Smooth muscle cell (in vitro differentiated cells): Measurements from ENCODE around the gene ARHGAP15. TPM values are rescaled to one million over a fixed set of nuclear protein-coding genes. Genes with fewer than 3 reads are reported as not detected.

Experiments used
- DNase-seq: peaks from one replicate; lab custom pipeline; 2025; ENCODE audit not compliant: unreplicated experiment; lab: John Stamatoyannopoulos, UW
- H2AFZ ChIP-seq: fragments of 200-600 bp; sonication (generic); 2 replicates; pipeline ENCODE4 v1.6.0; 2016; ENCODE audit warnings: antibody characterized with exemption, low read depth, mild to moderate bottlenecking
- H3F3A ChIP-seq: fragments of 200-600 bp; sonication (generic); 2 replicates; pipeline ENCODE4 v1.6.0; 2017; ENCODE audit warnings: antibody characterized with exemption, low read depth
- H3K27ac ChIP-seq: fragments of 200-600 bp; sonication (generic); 2 replicates; pipeline ENCODE4 v1.5.1; 2016; ENCODE audit warnings: low read depth, mild to moderate bottlenecking
- H3K27me3 ChIP-seq: fragments of 200-600 bp; sonication (generic); 2 replicates; pipeline ENCODE4 v1.6.1; 2016; ENCODE audit warnings: low read depth, mild to moderate bottlenecking
- H3K36me3 ChIP-seq: fragments of 200-600 bp; sonication (generic); 2 replicates; pipeline ENCODE4 v1.5.1; 2016; ENCODE audit warnings: low read depth
- H3K4me1 ChIP-seq: fragments of 200-600 bp; sonication (generic); 2 replicates; pipeline ENCODE4 v1.5.1; 2016; ENCODE audit warnings: low read depth
- H3K4me2 ChIP-seq: fragments of 200-600 bp; sonication (generic); 2 replicates; pipeline ENCODE4 v1.6.0; 2016; ENCODE audit warnings: mild to moderate bottlenecking
- H3K4me3 ChIP-seq: fragments of 200-600 bp; sonication (generic); 2 replicates; pipeline ENCODE4 v1.5.1; 2016; ENCODE audit warnings: mild to moderate bottlenecking
- H3K79me2 ChIP-seq: fragments of 200-600 bp; sonication (generic); 2 replicates; pipeline ENCODE4 v1.6.0; 2016; ENCODE audit warnings: low read depth, mild to moderate bottlenecking
- H3K9ac ChIP-seq: fragments of 200-600 bp; sonication (generic); 2 replicates; pipeline ENCODE4 v1.6.0; 2016; ENCODE audit warnings: low read depth
- H3K9me3 ChIP-seq: fragments of 200-600 bp; sonication (generic); replicated peaks from 2 replicates; pipeline ENCODE4 v1.5.1; 2016; ENCODE audit warnings: low read depth
- H4K20me1 ChIP-seq: fragments of 200-600 bp; sonication (generic); 2 replicates; pipeline ENCODE4 v1.6.0; 2016; ENCODE audit warnings: low read depth
- CTCF ChIP-seq: fragments of 200-600 bp; sonication (generic); IDR thresholded peaks from 2 replicates; pipeline ENCODE4 v1.5.1; 2017; ENCODE audit warnings: borderline replicate concordance, mild to moderate bottlenecking, antibody characterized with exemption; ENCODE audit not compliant: insufficient read depth, poor library complexity, severe bottlenecking
- WGBS: methylation state at CpG from one replicate; pipeline ENCODE4 v1.1.7; 2016; ENCODE audit warnings: low lambda C conversion rate; 5-methylcytosine and 5-hydroxymethylcytosine counted together
- polyA plus RNA-seq: library from polyadenylated mRNA; unstranded; fragments of >200 nt; fragmentation: Nextera tagmentation; extraction: Ambion mirVana; gene quantifications from 2 replicates; pipeline ENCODE4 v1.2.1, GENCODE V29; 2016
- total RNA-seq: library from RNA; depleted of rRNA; stranded (reverse); fragments of >200 nt; gene quantifications from 2 replicates; pipeline ENCODE4 v1.2.3, GENCODE V29; 2014

Gene ARHGAP15
- total and polyA plus RNA-seq, 2 experiments from 2014 or later, result not detected

DNA sequence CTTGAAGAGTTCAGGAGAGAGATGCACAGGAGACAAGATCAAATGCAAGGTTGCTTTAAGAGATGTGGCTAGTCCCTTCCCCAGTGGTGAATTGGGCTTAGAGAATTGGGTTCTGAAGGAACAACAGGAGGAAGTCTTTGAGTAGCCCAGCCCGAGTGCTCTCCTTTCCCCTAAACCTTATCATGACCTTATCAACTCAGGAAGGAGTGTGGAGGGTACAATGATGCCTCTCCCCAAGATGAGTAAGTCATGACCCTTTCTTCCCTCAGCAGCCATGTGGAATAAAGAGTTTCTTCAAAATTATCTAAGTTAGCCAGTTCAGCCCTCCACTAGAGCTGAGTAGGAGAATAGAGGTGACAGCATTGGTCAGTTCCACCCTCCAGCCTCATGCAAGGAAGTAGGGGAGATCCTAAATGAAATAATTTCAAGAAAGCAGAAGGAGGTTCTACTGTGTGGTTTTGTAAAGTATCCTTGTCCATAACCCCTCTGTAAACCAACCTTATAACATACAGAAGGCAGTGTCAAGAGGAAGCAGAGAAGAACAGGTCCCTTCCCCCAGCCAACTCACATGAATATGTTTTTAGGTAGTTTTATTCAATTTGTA is 88.4 kb downstream of the ARHGAP15 start:
- no peak for DNase-seq
- no peaks in the 10 kb centered on the region for H3F3A ChIP-seq
- no peak overlapping the region for H3K4me3 ChIP-seq
- H3K9me3 ChIP-seq, result no peaks in the 10 kb centered on the region
- no peaks in the 10 kb centered on the region for H3K4me1 ChIP-seq
- no peak overlapping the region for H3K9ac ChIP-seq
- no peak for TF ChIP-seq CTCF
- no peaks in the 10 kb centered on the region for H3K36me3 ChIP-seq
- no peaks in the 10 kb centered on the region for H3K79me2 ChIP-seq
- no peak overlapping the region for H2AFZ ChIP-seq
- peaks cover 7% of the 10 kb centered on the region for H3K27me3 ChIP-seq
- 67% methylated on average over 1 of the region's 1 CpG for WGBS
- H3K27ac ChIP-seq, result no peak overlapping the region
- no peak overlapping the region for H3K4me2 ChIP-seq
- H4K20me1 ChIP-seq, result no peaks in the 10 kb centered on the region

GRCh38 chr2:143218621-143219020 is 89.4 kb downstream of the ARHGAP15 start:
- no peak overlapping the region for H3K9ac ChIP-seq
- H3K4me3 ChIP-seq, result no peak overlapping the region
- no peak for TF ChIP-seq CTCF
- H2AFZ ChIP-seq, result no peak overlapping the region
- no peak for DNase-seq
- no peaks in the 10 kb centered on the region for H3K79me2 ChIP-seq
- H3K27ac ChIP-seq, result no peak overlapping the region
- peaks cover 7% of the 10 kb centered on the region for H3K27me3 ChIP-seq
- no peak overlapping the region for H3K4me2 ChIP-seq
- H3K4me1 ChIP-seq, result no peaks in the 10 kb centered on the region
- 92% methylated on average over 6 of the region's 6 CpGs for WGBS
- H3F3A ChIP-seq, result no peaks in the 10 kb centered on the region
- H3K36me3 ChIP-seq, result no peaks in the 10 kb centered on the region
- H4K20me1 ChIP-seq, result no peaks in the 10 kb centered on the region
- H3K9me3 ChIP-seq, result no peaks in the 10 kb centered on the region

- H3K27ac ChIP-seq, result no peak overlapping the region
- no peaks in the 10 kb centered on the region for H3K4me1 ChIP-seq
- no peak overlapping the region for H3K9ac ChIP-seq
- no peaks in the 10 kb centered on the region for H3K9me3 ChIP-seq
- no peaks in the 10 kb centered on the region for H3F3A ChIP-seq
- TF ChIP-seq CTCF, result no peak
- H3K79me2 ChIP-seq, result no peaks in the 10 kb centered on the region
- no peak overlapping the region for H3K4me3 ChIP-seq
- DNase-seq, result no peak
- H3K4me2 ChIP-seq, result no peak overlapping the region
- 90% methylated on average over 3 of the region's 3 CpGs for WGBS
- H4K20me1 ChIP-seq, result no peaks in the 10 kb centered on the region
- H3K27me3 ChIP-seq, result peaks cover 2% of the 10 kb centered on the region
- no peak overlapping the region for H2AFZ ChIP-seq
- H3K36me3 ChIP-seq, result no peaks in the 10 kb centered on the region
Observed at GRCh38 chr2:143219266-143219665, 90.0 kb downstream of the ARHGAP15 start.

- no peaks in the 10 kb centered on the region for H3K36me3 ChIP-seq
- H3F3A ChIP-seq, result no peaks in the 10 kb centered on the region
- no peak for DNase-seq
- no peaks in the 10 kb centered on the region for H4K20me1 ChIP-seq
- whole genome bisulfite sequencing, result 100% methylated on average over 1 of the region's 1 CpG
- no peak for TF ChIP-seq CTCF
- no peak overlapping the region for H2AFZ ChIP-seq
- H3K9ac ChIP-seq, result no peak overlapping the region
- no peak overlapping the region for H3K4me3 ChIP-seq
- no peak overlapping the region for H3K4me2 ChIP-seq
- peaks cover 10% of the 10 kb centered on the region for H3K27me3 ChIP-seq
- no peak overlapping the region for H3K27ac ChIP-seq
- no peaks in the 10 kb centered on the region for H3K4me1 ChIP-seq
- no peaks in the 10 kb centered on the region for H3K79me2 ChIP-seq
- H3K9me3 ChIP-seq, result no peaks in the 10 kb centered on the region
Observed at GRCh38 chr2:143223556-143223955, 94.3 kb downstream of the ARHGAP15 start.
